Keratinocyte (primary cell): ENCODE measurements around the gene RASAL2. TPM values are rescaled to one million over a fixed set of nuclear protein-coding genes. Genes with fewer than 3 reads are reported as not detected.

ENCODE experiments used
- DNase-seq: peaks from one replicate; pipeline ENCODE4 v3.0.0-alpha.2; 2011; ENCODE audit warnings: low read depth, missing footprints, low spot score
- FAIRE-seq: peaks from 2 replicates; lab custom pipeline; 2011; peaks lifted over from hg19 to GRCh38; lab: Jason Lieb, UNC
- H2AFZ ChIP-seq: 2 replicates; pipeline ENCODE4 v1.6.0; 2012; ENCODE audit warnings: low read length, control low read depth, inconsistent platforms; ENCODE audit not compliant: control insufficient read depth
- H3K27ac ChIP-seq: 2 replicates; pipeline ENCODE4 v1.5.1; 2011; ENCODE audit warnings: low read length; ENCODE audit not compliant: control insufficient read depth, insufficient read depth
- H3K27me3 ChIP-seq: 3 replicates; pipeline ENCODE4 v1.6.0; 2011; ENCODE audit warnings: low read length; ENCODE audit not compliant: control insufficient read depth, insufficient read depth; ENCODE audit errors: extremely low read depth
- H3K36me3 ChIP-seq, 2 experiments: 2 replicates in 1 of 2; 3 replicates in 1 of 2; pipeline ENCODE4 v1.5.1; 2011; ENCODE audit warnings: low read length in 2 of 2, mild to moderate bottlenecking in 1 of 2; ENCODE audit not compliant: control insufficient read depth in 2 of 2, insufficient read depth in 2 of 2; ENCODE audit errors: extremely low read depth in 1 of 2
- H3K4me1 ChIP-seq: 3 replicates; pipeline ENCODE4 v1.5.1; 2011; ENCODE audit warnings: low read length; ENCODE audit not compliant: control insufficient read depth, insufficient read depth; ENCODE audit errors: extremely low read depth
- H3K4me2 ChIP-seq: 3 replicates; pipeline ENCODE4 v1.6.0; 2011; ENCODE audit warnings: low read depth, low read length; ENCODE audit not compliant: control insufficient read depth, insufficient read depth; ENCODE audit errors: extremely low read depth
- H3K4me3 ChIP-seq, 3 experiments: fragments of 200-600 bp in 1 of 3; sonication (generic) in 1 of 3; 2 replicates in 2 of 3; 3 replicates in 1 of 3; pipeline ENCODE4 v1.5.1; 2011 to 2016; ENCODE audit warnings: low read length in 3 of 3, mild to moderate bottlenecking in 3 of 3, control low read depth in 2 of 3, inconsistent platforms in 1 of 3, low read depth in 1 of 3, mixed read lengths in 1 of 3, mixed run types in 1 of 3, moderate library complexity in 1 of 3; ENCODE audit not compliant: control insufficient read depth in 2 of 3, insufficient read depth in 2 of 3; ENCODE audit errors: extremely low read depth in 1 of 3
- H3K79me2 ChIP-seq: 2 replicates; pipeline ENCODE4 v1.6.0; 2012; ENCODE audit warnings: low read length; ENCODE audit not compliant: control insufficient read depth, insufficient read depth
- H3K9ac ChIP-seq: 3 replicates; pipeline ENCODE4 v1.6.0; 2011; ENCODE audit warnings: low read length; ENCODE audit not compliant: control insufficient read depth, insufficient read depth; ENCODE audit errors: extremely low read depth
- H3K9me1 ChIP-seq: 3 replicates; pipeline ENCODE4 v1.6.0; 2011; ENCODE audit warnings: low read length; ENCODE audit not compliant: control insufficient read depth, insufficient read depth; ENCODE audit errors: extremely low read depth
- H3K9me3 ChIP-seq: 2 replicates; pipeline ENCODE4 v1.5.1; 2012; ENCODE audit warnings: low read depth, low read length; ENCODE audit not compliant: control insufficient read depth
- H4K20me1 ChIP-seq: 3 replicates; pipeline ENCODE4 v1.6.0; 2011; ENCODE audit warnings: low read length; ENCODE audit not compliant: control insufficient read depth, insufficient read depth; ENCODE audit errors: extremely low read depth
- CTCF ChIP-seq, 3 experiments: IDR thresholded peaks in 1 of 3; conservative IDR thresholded peaks in 1 of 3; optimal IDR thresholded peaks in 1 of 3; 2 replicates in 2 of 3; 3 replicates in 1 of 3; pipeline versions ENCODE3 to v1.5.1; 2011; ENCODE audit warnings: low read length in 3 of 3, mild to moderate bottlenecking in 3 of 3, moderate library complexity in 2 of 3, control low read depth in 1 of 3, inconsistent platforms in 1 of 3; ENCODE audit not compliant: insufficient read depth in 2 of 3; ENCODE audit errors: extremely low read depth in 1 of 3
- EZH2 ChIP-seq: IDR thresholded peaks from one replicate; pipeline ENCODE4 v1.6.1; 2012; ENCODE audit warnings: inconsistent platforms, mild to moderate bottlenecking, low read length, moderate library complexity
- dilution Hi-C: fragments of 300-500 bp; cut with MboI; formaldehyde crosslinking; loops from one replicate; pipeline ENCODE4 v1.7.0; 2020; ENCODE audit warnings: low sequenced_read_pairs; ENCODE audit not compliant: extremely low pct_ligation_motif_present
- polyA plus RNA-seq, 5 experiments: library from polyadenylated mRNA; depleted of rRNA in 3 of 5; stranded (reverse) in 3 of 5; stranded (forward) in 1 of 5; unstranded in 1 of 5; fragments of >200 nt; gene quantifications; 1 replicate in 1 of 5; 2 replicates in 3 of 5; 3 replicates in 1 of 5; pipeline versions ENCODE4 v1.2.1 to v1.2.3, GENCODE V29; 2011 to 2012; ENCODE audit warnings: missing spikeins in 2 of 5, low read depth in 1 of 5, low replicate concordance in 1 of 5

Gene RASAL2
- polyA plus RNA-seq, 1 donor (not counting 4 experiments of a cell fraction or from before 2014, with no cell fraction given), result 27.2 TPM

- Histone ChIP-seq H3K4me1 (peaks cover 13% of the 10 kb centered on the region), H3K79me2 (no peaks in the 10 kb centered on the region), H3K9ac (no peak overlapping the region), H3K9me3 (no peaks in the 10 kb centered on the region), H3K27ac (no peak overlapping the region), H3K9me1 (peaks cover 3% of the 10 kb centered on the region), H4K20me1 (no peaks in the 10 kb centered on the region), H2AFZ (no peak overlapping the region), H3K27me3 (no peaks in the 10 kb centered on the region), H3K36me3 (no peaks in the 10 kb centered on the region), H3K4me2 (no peak overlapping the region), H3K4me3 (no peak overlapping the region)
- dilution Hi-C loops, result no loop called here
- no peak for DNase-seq
- TF ChIP-seq CTCF (optimal IDR thresholded peaks at IDR 0.05 in 1 of 3, IDR thresholded peaks at IDR 0.05 in 1 of 3, conservative IDR thresholded peaks at IDR 0.05 in 1 of 3; ENCODE audit: extremely low read depth in 1 of 3, insufficient read depth in 2 of 3, low read length in 3 of 3) (no peak), EZH2 (no peak)
- no peak for FAIRE-seq
These were observed 409.9 kb downstream of the RASAL2 start for GRCh38 chr1:178503849-178504248.

GRCh38 chr1:178504286-178504685 lies 410.4 kb downstream of the RASAL2 start:
- Histone ChIP-seq H3K27ac (no peak overlapping the region), H3K27me3 (no peaks in the 10 kb centered on the region), H3K4me2 (no peak overlapping the region), H3K9me3 (no peaks in the 10 kb centered on the region), H3K79me2 (no peaks in the 10 kb centered on the region), H4K20me1 (no peaks in the 10 kb centered on the region), H3K4me1 (peaks cover 13% of the 10 kb centered on the region), H2AFZ (no peak overlapping the region), H3K4me3 (no peak overlapping the region), H3K9ac (no peak overlapping the region), H3K36me3 (no peaks in the 10 kb centered on the region), H3K9me1 (peaks cover 3% of the 10 kb centered on the region)
- DNase-seq (no peak), FAIRE-seq (no peak)
- dilution Hi-C loops, result no loop called here
- TF ChIP-seq EZH2, result no peak
- no peak for TF ChIP-seq CTCF (optimal IDR thresholded peaks at IDR 0.05 in 1 of 3, IDR thresholded peaks at IDR 0.05 in 1 of 3, conservative IDR thresholded peaks at IDR 0.05 in 1 of 3; ENCODE audit: extremely low read depth in 1 of 3, insufficient read depth in 2 of 3, low read length in 3 of 3)
